ENCODE results near the gene ZNF701. TPM values are rescaled to one million over a fixed set of nuclear protein-coding genes. Genes with fewer than 3 reads are reported as not detected.
"Not testable (repeated sequence)": the region's sequence is repeated elsewhere in the genome, so short reads cannot be mapped to it uniquely, and the experiment has no call there.

The ZNF701 gene
- total RNA-seq, 1 donor from 2014 or later = 16.2 TPM

GRCh38 chr19:52601025-52601973 lies 31.2 kb downstream of the ZNF701 start:
- H3K27ac Mint-ChIP-seq = no peak overlapping the region
- Histone ChIP-seq H3F3A (ENCODE audit: low read depth) (peaks cover 19% of the 10 kb centered on the region), H3K9ac (peak overlapping the region; percentile 10), H3K36me3 (no peaks in the 10 kb centered on the region), H3K4me2 (peak overlapping the region; percentile 85), H3K27me3 (no peaks in the 10 kb centered on the region), H2AFZ (replicated peaks) (peak overlapping the region; percentile 81), H3K79me2 (ENCODE audit: low read depth) (peaks cover 21% of the 10 kb centered on the region), H3K9me3 (ENCODE audit: low read depth) (no peaks in the 10 kb centered on the region), H3K4me1 (peaks cover 8% of the 10 kb centered on the region), H3K27ac (no peak overlapping the region), H4K20me1 (ENCODE audit: low read depth) (no peaks in the 10 kb centered on the region), H3K4me3 (peak overlapping the region; percentile 77)
- peaks cover 2% of the 10 kb centered on the region for H3K27me3 Mint-ChIP-seq (ENCODE audit: insufficient read depth, low read depth)
- peak; percentile 28 for TF ChIP-seq EZH2 (IDR thresholded peaks at IDR 0.05)
- no peak for TF ChIP-seq EZH2phosphoT487 (IDR thresholded peaks at IDR 0.05)
- TF ChIP-seq CTCF (IDR thresholded peaks at IDR 0.05) = peak; percentile 51
- peaks cover 35% of the 10 kb centered on the region for H3K36me3 Mint-ChIP-seq
- peaks cover 44% of the 10 kb centered on the region for H3K9me3 Mint-ChIP-seq
- peak overlapping the region; percentile 88 for H3K4me3 Mint-ChIP-seq
- peak; percentile 97 for DNase-seq (ENCODE audit: low spot score)
- H3K4me1 Mint-ChIP-seq = peaks cover 9% of the 10 kb centered on the region

- peaks cover 21% of the 10 kb centered on the region for H3K79me2 ChIP-seq (ENCODE audit: low read depth)
- Mint-ChIP-seq H3K9me3 (peaks cover 44% of the 10 kb centered on the region), H3K4me3 (peak overlapping the region; percentile 88), H3K36me3 (peaks cover 35% of the 10 kb centered on the region)
- H3K4me1 ChIP-seq; H3K4me1 Mint-ChIP-seq; H3K36me3 ChIP-seq; H3K27ac Mint-ChIP-seq; H3K27me3 Mint-ChIP-seq (ENCODE audit: insufficient read depth, low read depth); H3K9ac ChIP-seq; H3K27me3 ChIP-seq; H3K9me3 ChIP-seq (ENCODE audit: low read depth); H4K20me1 ChIP-seq (ENCODE audit: low read depth); H3K27ac ChIP-seq: not testable (repeated sequence)
- H3K4me3 ChIP-seq = peak overlapping the region; percentile 77
- H3K4me2 ChIP-seq = peak overlapping the region; percentile 85
- peak; percentile 33 for DNase-seq (ENCODE audit: low spot score)
- H2AFZ ChIP-seq (replicated peaks) = peak overlapping the region; percentile 81
- peaks cover 19% of the 10 kb centered on the region for H3F3A ChIP-seq (ENCODE audit: low read depth)
- TF ChIP-seq CTCF (IDR thresholded peaks at IDR 0.05) = peak; percentile 37
These were observed 31.9 kb downstream of the ZNF701 start for GRCh38 chr19:52601974-52602366.

GRCh38 chr19:52602941-52603340 lies 32.9 kb downstream of the ZNF701 start:
- no peaks in the 10 kb centered on the region for H3K27me3 ChIP-seq
- H2AFZ ChIP-seq (replicated peaks) = no peak overlapping the region
- H3K79me2 ChIP-seq (ENCODE audit: low read depth) = peaks cover 27% of the 10 kb centered on the region
- Mint-ChIP-seq H3K36me3 (peaks cover 29% of the 10 kb centered on the region), H3K27ac (no peak overlapping the region), H3K4me1 (peaks cover 9% of the 10 kb centered on the region), H3K9me3 (peaks cover 40% of the 10 kb centered on the region), H3K4me3 (no peak overlapping the region), H3K27me3 (ENCODE audit: insufficient read depth, low read depth) (no peaks in the 10 kb centered on the region)
- no peak for DNase-seq (ENCODE audit: low spot score)
- H3K4me3 ChIP-seq = no peak overlapping the region
- H3K9ac ChIP-seq = no peak overlapping the region
- H3K36me3 ChIP-seq = no peaks in the 10 kb centered on the region
- H3K4me2 ChIP-seq = no peak overlapping the region
- H3K9me3 ChIP-seq (ENCODE audit: low read depth) = no peaks in the 10 kb centered on the region
- peaks cover 8% of the 10 kb centered on the region for H3K4me1 ChIP-seq
- TF ChIP-seq EZH2 (IDR thresholded peaks at IDR 0.05) (no peak), EZH2phosphoT487 (IDR thresholded peaks at IDR 0.05) (no peak), CTCF (IDR thresholded peaks at IDR 0.05) (no peak)
- peaks cover 19% of the 10 kb centered on the region for H3F3A ChIP-seq (ENCODE audit: low read depth)
- H3K27ac ChIP-seq = no peak overlapping the region
- peaks cover 5% of the 10 kb centered on the region for H4K20me1 ChIP-seq (ENCODE audit: low read depth)
